PC-3 (cell line): ENCODE results near the gene FAM72B.
"Not testable (repeated sequence)": the region's sequence is repeated elsewhere in the genome, so short reads cannot be mapped to it uniquely, and the experiment has no call there.

ENCODE experiments used
- EZH2 ChIP-seq: fragments of 300-600 bp; sonication (generic); IDR thresholded peaks from one replicate; pipeline ENCODE4 v1.6.1; 2017; ENCODE audit warnings: antibody characterized with exemption, mild to moderate bottlenecking, low read length; ENCODE audit not compliant: unreplicated experiment
- EZH2phosphoT487 ChIP-seq: fragments of 300-600 bp; sonication (generic); IDR thresholded peaks from 2 replicates; pipeline ENCODE4 v1.6.1; 2018; ENCODE audit warnings: mild to moderate bottlenecking, antibody characterized with exemption, low read length, borderline replicate concordance
- TF ChIP-seq, protein P1 (sequence below): fragments of 300-600 bp; sonication (generic); conservative IDR thresholded peaks from 2 replicates; pipeline ENCODE4 v1.5.1; 2017; ENCODE audit warnings: antibody characterized with exemption, low read depth, mild to moderate bottlenecking, low read length

DNA sequence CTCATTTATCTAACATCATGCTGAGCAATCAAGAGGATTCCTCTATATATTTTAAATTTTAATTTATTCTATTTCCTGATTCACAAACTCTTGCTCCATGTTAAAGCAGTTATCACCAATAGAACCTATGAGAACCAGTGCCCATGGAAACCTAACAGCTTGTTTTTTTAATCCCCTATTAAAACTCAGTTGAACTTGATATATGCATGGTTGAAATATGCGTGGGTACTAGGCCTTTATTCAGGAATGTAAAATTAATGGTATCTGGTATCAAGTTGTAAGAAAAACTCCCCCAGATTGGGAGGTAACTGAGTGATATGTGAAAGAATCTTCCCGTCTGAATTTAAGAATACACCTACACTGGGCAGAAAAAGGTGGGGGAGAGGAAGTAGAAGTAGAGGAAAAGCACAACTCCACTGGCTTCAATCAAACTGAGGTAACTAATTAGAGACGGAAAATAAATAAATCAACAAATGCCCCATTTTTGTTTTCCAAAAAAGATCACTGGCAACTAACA, 15.9 kb downstream of the FAM72B start:
- TF ChIP-seq, protein P1, sequence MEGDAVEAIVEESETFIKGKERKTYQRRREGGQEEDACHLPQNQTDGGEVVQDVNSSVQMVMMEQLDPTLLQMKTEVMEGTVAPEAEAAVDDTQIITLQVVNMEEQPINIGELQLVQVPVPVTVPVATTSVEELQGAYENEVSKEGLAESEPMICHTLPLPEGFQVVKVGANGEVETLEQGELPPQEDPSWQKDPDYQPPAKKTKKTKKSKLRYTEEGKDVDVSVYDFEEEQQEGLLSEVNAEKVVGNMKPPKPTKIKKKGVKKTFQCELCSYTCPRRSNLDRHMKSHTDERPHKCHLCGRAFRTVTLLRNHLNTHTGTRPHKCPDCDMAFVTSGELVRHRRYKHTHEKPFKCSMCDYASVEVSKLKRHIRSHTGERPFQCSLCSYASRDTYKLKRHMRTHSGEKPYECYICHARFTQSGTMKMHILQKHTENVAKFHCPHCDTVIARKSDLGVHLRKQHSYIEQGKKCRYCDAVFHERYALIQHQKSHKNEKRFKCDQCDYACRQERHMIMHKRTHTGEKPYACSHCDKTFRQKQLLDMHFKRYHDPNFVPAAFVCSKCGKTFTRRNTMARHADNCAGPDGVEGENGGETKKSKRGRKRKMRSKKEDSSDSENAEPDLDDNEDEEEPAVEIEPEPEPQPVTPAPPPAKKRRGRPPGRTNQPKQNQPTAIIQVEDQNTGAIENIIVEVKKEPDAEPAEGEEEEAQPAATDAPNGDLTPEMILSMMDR = not testable (repeated sequence)
- not testable (repeated sequence) for TF ChIP-seq EZH2phosphoT487, EZH2
